Upper lobe of left lung (tissue), 6 donors: Measurements from ENCODE around the gene CRNKL1. TPM values are rescaled to one million over a fixed set of nuclear protein-coding genes. Genes with fewer than 3 reads are reported as not detected.

ENCODE experiments used
- ATAC-seq, 2 donors: fragments of 200-7000 bp; cut with Tn5 transposase; one replicate each; pipeline ENCODE4 v1.9.1; 2022; ENCODE audit warnings: mild to moderate bottlenecking in 2 of 2, moderate library complexity in 2 of 2; ENCODE audit not compliant: low FRiP score in 2 of 2
- DNase-seq, 2 donors: peaks; one replicate each; pipeline ENCODE4 v3.0.0-alpha.2; 2019 to 2020
- H3K27ac ChIP-seq, 4 donors: fragments of 200-600 bp; sonication (generic); one replicate each; pipeline ENCODE4 v1.5.1; 2016 to 2019
- H3K27me3 ChIP-seq, 4 donors: fragments of 200-600 bp; sonication (generic); one replicate each; pipeline ENCODE4 v1.5.1; 2017 to 2019
- H3K36me3 ChIP-seq, 4 donors: fragments of 200-600 bp; sonication (generic); one replicate each; pipeline ENCODE4 v1.5.1; 2016 to 2019
- H3K4me1 ChIP-seq, 4 donors: fragments of 200-600 bp; sonication (generic); one replicate each; pipeline ENCODE4 v1.5.1; 2018 to 2019
- H3K4me3 ChIP-seq, 4 donors: fragments of 200-600 bp; sonication (generic); one replicate each; pipeline ENCODE4 v1.5.1; 2017 to 2019; ENCODE audit warnings: mild to moderate bottlenecking in 2 of 4, moderate library complexity in 1 of 4
- H3K9me3 ChIP-seq, 4 donors: fragments of 200-600 bp; sonication (generic); one replicate each; pipeline ENCODE4 v1.5.1; 2018 to 2019
- EP300 ChIP-seq, 4 donors: sonication (generic); formaldehyde crosslinking; IDR thresholded peaks; one replicate each; pipeline ENCODE4 v1.5.1; 2017; ENCODE audit warnings: antibody characterized with exemption in 4 of 4, control low read depth in 2 of 4
- POLR2A ChIP-seq, 4 donors: fragments of 450-650 bp; IDR thresholded peaks; one replicate each; pipeline ENCODE4 v1.5.1; 2016 to 2017; ENCODE audit warnings: antibody characterized with exemption in 4 of 4, mild to moderate bottlenecking in 2 of 4
- POLR2AphosphoS5 ChIP-seq, 2 donors: sonication (generic); formaldehyde crosslinking; IDR thresholded peaks; one replicate each; pipeline ENCODE4 v1.5.1; 2017; ENCODE audit warnings: antibody characterized with exemption in 2 of 2
- WGBS, 2 donors: methylation state at CpG; one replicate each; pipeline ENCODE4 v1.1.5; 2017 to 2018; 5-methylcytosine and 5-hydroxymethylcytosine counted together
- total RNA-seq, 6 donors: library from RNA; depleted of rRNA in 4 of 6; stranded (reverse); fragments of >200 nt in 4 of 6; gene quantifications; one replicate each; pipeline versions ENCODE4 v1.1.0 to v1.2.1, GENCODE V29; 2016 to 2021
- TF ChIP-seq, protein P1 (sequence below), 6 experiments: fragments of 450-650 bp in 4 of 6; fragments of 200-600 bp in 2 of 6; sonication (generic) in 2 of 6; IDR thresholded peaks; one replicate each; pipeline ENCODE4 v1.5.1; 2016 to 2019; ENCODE audit warnings: antibody characterized with exemption in 6 of 6
- donor health status: DM: no; HTN: no; CAD: no; lungs with moderate emphysema.
- donor health status: DM: no; HTN: yes; CAD: no; lungs with severe emphysema.

The CRNKL1 gene
- total RNA-seq, 6 donors from 2014 or later: 13.5 to 44.0 (median 18.4) TPM

DNA sequence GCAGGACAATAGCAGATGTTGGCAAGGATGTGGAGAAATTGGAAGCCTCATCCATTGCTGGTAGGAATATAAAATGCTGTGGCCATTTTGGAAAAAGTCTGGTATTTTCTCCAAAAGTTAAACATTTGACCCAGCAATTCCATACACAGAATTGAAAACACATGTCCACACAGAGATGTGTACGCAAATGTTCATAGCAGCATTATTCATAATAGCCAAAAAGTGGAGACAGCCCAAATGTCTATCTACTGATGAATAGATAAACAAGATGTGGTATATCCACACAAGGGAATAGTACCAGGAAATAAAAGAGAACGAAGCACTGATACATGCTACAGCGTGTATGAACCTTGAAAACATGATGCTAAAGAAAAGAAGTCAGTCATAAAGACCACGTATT, 40.6 kb upstream of the CRNKL1 start:
- DNase-seq (no peak), ATAC-seq (no peak)
- 89 to 90% methylated on average over 4 of the region's 4 CpGs for WGBS, 2 donors
- Histone ChIP-seq H3K27me3 (no peaks in the 10 kb centered on the region), H3K4me1 (no peaks in the 10 kb centered on the region), H3K4me3 (no peak overlapping the region), H3K36me3 (no peaks in the 10 kb centered on the region), H3K27ac (no peak overlapping the region), H3K9me3 (no peaks in the 10 kb centered on the region)
- TF ChIP-seq EP300 (IDR thresholded peaks at IDR 0.05): no peak
- no peak for TF ChIP-seq POLR2A (IDR thresholded peaks at IDR 0.05)
- TF ChIP-seq, protein P1, sequence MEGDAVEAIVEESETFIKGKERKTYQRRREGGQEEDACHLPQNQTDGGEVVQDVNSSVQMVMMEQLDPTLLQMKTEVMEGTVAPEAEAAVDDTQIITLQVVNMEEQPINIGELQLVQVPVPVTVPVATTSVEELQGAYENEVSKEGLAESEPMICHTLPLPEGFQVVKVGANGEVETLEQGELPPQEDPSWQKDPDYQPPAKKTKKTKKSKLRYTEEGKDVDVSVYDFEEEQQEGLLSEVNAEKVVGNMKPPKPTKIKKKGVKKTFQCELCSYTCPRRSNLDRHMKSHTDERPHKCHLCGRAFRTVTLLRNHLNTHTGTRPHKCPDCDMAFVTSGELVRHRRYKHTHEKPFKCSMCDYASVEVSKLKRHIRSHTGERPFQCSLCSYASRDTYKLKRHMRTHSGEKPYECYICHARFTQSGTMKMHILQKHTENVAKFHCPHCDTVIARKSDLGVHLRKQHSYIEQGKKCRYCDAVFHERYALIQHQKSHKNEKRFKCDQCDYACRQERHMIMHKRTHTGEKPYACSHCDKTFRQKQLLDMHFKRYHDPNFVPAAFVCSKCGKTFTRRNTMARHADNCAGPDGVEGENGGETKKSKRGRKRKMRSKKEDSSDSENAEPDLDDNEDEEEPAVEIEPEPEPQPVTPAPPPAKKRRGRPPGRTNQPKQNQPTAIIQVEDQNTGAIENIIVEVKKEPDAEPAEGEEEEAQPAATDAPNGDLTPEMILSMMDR (IDR thresholded peaks at IDR 0.05): no peak
- no peak for TF ChIP-seq POLR2AphosphoS5 (IDR thresholded peaks at IDR 0.05)

DNA sequence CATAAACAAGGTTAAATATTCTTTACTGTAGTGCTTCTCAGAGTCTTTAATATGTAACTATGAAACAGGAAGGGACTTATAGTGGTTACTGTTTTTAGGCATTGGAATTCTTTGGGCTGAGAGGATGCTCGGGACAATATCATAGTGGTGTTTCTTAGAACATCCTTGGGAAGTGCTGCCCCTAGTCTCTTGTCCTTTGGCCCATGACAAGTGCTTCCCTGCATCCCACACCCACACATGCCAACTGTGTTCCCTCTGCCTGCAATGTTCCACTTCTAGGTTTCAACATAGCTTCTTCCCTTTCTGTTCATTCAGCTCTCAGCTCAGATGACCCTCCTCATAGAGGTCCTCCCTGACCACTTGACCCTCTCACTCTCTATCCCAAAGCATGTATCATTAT, 37.7 kb upstream of the CRNKL1 start:
- WGBS, 2 donors: 74 to 80% methylated on average over 1 of the region's 1 CpG
- ATAC-seq: no peak
- Histone ChIP-seq H3K36me3 (no peaks in the 10 kb centered on the region), H3K9me3 (no peaks in the 10 kb centered on the region), H3K27me3 (no peaks in the 10 kb centered on the region), H3K4me1 (peaks cover 0 to 7% (median 0%) of the 10 kb centered on the region in 4 donors), H3K27ac (no peak overlapping the region), H3K4me3 (no peak overlapping the region)
- TF ChIP-seq EP300 (IDR thresholded peaks at IDR 0.05) (no peak), POLR2AphosphoS5 (IDR thresholded peaks at IDR 0.05) (no peak), POLR2A (IDR thresholded peaks at IDR 0.05) (no peak)
- TF ChIP-seq, protein P1 (IDR thresholded peaks at IDR 0.05): no peak
- DNase-seq: no peak

DNA sequence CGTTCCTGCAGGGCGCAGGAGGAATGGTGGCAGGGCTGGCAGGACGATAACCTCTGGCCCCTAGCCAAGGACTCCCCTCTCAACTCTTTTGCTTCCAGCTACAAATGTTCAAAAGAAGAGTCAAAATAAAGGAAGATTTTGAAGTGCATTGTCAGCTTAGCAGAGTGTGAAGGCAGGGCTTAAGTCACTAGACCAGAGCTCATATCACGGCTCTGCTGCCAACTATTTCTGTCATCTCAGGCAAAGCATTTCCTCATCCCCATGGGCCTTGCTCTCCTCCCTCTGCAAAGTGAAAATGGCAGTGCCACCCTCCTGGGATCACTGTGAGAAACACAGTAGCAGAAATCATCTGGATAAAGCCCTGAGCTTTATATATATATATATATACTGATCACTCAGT, 36.8 kb upstream of the CRNKL1 start:
- TF ChIP-seq EP300 (IDR thresholded peaks at IDR 0.05): no peak
- TF ChIP-seq POLR2AphosphoS5 (IDR thresholded peaks at IDR 0.05): no peak
- TF ChIP-seq, protein P1 (IDR thresholded peaks at IDR 0.05): no peak
- TF ChIP-seq POLR2A (IDR thresholded peaks at IDR 0.05): no peak
- Histone ChIP-seq H3K27ac (no peak overlapping the region), H3K9me3 (no peaks in the 10 kb centered on the region), H3K36me3 (no peaks in the 10 kb centered on the region), H3K27me3 (no peaks in the 10 kb centered on the region), H3K4me3 (no peak overlapping the region), H3K4me1 (peaks cover 0 to 16% (median 3%) of the 10 kb centered on the region in 4 donors)
- DNase-seq (peak in 1 of 2 donors; percentile 25), ATAC-seq (no peak)
- 53 to 74% methylated on average over 4 of the region's 4 CpGs for WGBS, 2 donors

DNA sequence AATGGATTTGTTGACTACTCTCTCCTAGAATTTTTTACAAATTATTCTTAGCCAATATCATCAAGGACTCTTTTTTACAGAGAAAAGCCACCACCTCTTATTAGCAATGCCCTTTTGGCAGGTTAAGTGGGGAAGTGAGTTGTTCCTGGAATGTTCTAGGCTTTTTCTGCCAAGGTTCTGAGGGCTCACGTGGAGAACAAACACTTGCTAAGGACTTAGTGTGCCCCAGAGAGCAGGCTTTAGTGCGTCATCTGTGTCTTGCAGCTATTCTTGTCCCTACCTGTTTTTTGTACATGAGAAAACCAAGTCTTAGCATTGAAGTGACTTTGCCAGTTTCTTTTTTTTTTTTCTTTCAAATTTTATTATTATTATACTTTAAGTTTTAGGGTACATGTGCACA, 33.5 kb upstream of the CRNKL1 start:
- Histone ChIP-seq H3K27me3 (no peaks in the 10 kb centered on the region), H3K27ac (peak overlapping the region in 1 of 4 donors; percentile 1), H3K4me3 (no peak overlapping the region), H3K36me3 (no peaks in the 10 kb centered on the region), H3K4me1 (peaks cover 0 to 17% (median 5%) of the 10 kb centered on the region in 4 donors), H3K9me3 (no peaks in the 10 kb centered on the region)
- peak in 3 of 4 donors; percentile 46 to 96 (median 87) for TF ChIP-seq EP300 (IDR thresholded peaks at IDR 0.05)
- TF ChIP-seq POLR2A (IDR thresholded peaks at IDR 0.05): no peak
- TF ChIP-seq POLR2AphosphoS5 (IDR thresholded peaks at IDR 0.05): peak in 1 of 2 donors; percentile 54
- DNase-seq (peak in 1 of 2 donors; percentile 81), ATAC-seq (peak; percentile 37 to 87)
- WGBS, 2 donors: 44 to 45% methylated on average over 2 of the region's 2 CpGs

DNA sequence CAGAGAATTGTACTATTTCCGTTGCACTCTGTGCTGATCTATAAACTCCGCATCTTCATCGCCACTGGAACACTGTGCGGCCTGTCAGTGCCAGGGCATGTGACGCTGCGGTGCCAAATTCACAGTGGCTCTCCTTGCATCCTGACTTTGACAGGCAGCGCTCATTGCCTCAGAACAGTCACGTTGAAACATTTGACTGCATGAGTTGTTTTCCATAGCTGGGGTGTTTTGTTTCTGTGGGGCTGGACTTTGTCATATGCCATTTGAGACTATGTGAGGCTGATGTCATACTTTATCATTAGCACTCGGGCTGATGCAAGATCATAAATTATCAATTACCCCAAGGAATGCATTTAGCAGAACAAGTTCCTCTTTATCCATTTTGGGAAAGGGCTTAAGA, 32.8 kb upstream of the CRNKL1 start:
- no peaks in the 10 kb centered on the region for H3K27me3 ChIP-seq
- peaks cover 0 to 17% (median 5%) of the 10 kb centered on the region in 4 donors for H3K4me1 ChIP-seq
- peak in 1 of 2 donors; percentile 39 for DNase-seq
- H3K9me3 ChIP-seq: no peaks in the 10 kb centered on the region
- ATAC-seq: peak; percentile 25 to 31
- H3K36me3 ChIP-seq: no peaks in the 10 kb centered on the region
- no peak overlapping the region for H3K4me3 ChIP-seq
- TF ChIP-seq EP300 (IDR thresholded peaks at IDR 0.05): no peak
- peak in 1 of 2 donors; percentile 17 for TF ChIP-seq POLR2AphosphoS5 (IDR thresholded peaks at IDR 0.05)
- WGBS, 2 donors: 64 to 78% methylated on average over 9 of the region's 9 CpGs
- H3K27ac ChIP-seq: peak overlapping the region in 2 of 4 donors; percentile 1 to 21

DNA sequence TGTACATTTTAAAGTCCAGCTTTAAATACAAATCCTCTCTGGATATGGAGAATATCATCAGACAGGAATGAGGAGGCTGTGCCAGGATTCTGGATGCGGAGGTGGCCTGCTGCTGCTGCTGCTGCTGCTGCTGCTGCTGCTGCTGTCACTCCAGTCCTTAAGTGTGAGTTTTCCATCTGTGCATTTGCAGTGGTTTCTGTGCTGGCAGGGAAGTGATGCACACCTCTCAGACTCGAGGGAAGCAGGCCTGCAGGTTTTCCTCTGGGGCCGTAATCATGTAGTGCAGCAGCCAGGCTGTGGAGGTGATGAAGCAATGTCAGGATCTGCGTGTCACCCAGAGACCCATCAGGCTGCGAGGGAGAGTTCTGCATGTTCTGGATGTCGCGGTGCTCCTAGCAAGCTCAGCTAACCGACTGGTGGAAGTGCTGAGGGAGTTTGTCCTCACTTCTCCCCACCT, 32.1 kb upstream of the CRNKL1 start:
- H3K4me3 ChIP-seq: no peak overlapping the region
- WGBS, 2 donors: 75 to 85% methylated on average over 6 to 8 of the region's 8 CpGs
- no peaks in the 10 kb centered on the region for H3K27me3 ChIP-seq
- H3K4me1 ChIP-seq: peaks cover 0 to 17% (median 5%) of the 10 kb centered on the region in 4 donors
- DNase-seq (peak in 1 of 2 donors; percentile 21), ATAC-seq (no peak)
- H3K36me3 ChIP-seq: no peaks in the 10 kb centered on the region
- H3K27ac ChIP-seq: no peak overlapping the region
- H3K9me3 ChIP-seq: no peaks in the 10 kb centered on the region
- TF ChIP-seq EP300 (IDR thresholded peaks at IDR 0.05) (no peak), POLR2AphosphoS5 (IDR thresholded peaks at IDR 0.05) (no peak), POLR2A (IDR thresholded peaks at IDR 0.05) (no peak)
- TF ChIP-seq, protein P1 (IDR thresholded peaks at IDR 0.05): no peak
